Measurements from ENCODE around the gene DGKD.
"Not testable (repeated sequence)": the region's sequence is repeated elsewhere in the genome, so short reads cannot be mapped to it uniquely, and the experiment has no call there.

The DGKD gene

GRCh38 chr2:233353769-233354499 lies at the start of gene DGKD:
Gene DGKD, plus strand, starts transcription at chr2:233354494. Its CDS starts 25 bp downstream, at chr2:233354519.
- DNase-seq (ENCODE audit: low read depth in 1 of 2, low spot score in 1 of 2), result peak; percentile 54 to 67

GRCh38 chr2:233307565-233307964 lies 46.7 kb upstream of the DGKD start, which contains the start of gene SAG:
Gene SAG, plus strand, starts transcription at chr2:233307816. Its CDS starts 1,374 bp downstream, at chr2:233309190.
- DNase-seq (ENCODE audit: low read depth in 1 of 2, low spot score in 1 of 2), result no peak

GRCh38 chr2:233311241-233311926 lies 42.9 kb upstream of the DGKD start:
- no peak for DNase-seq (ENCODE audit: low read depth in 1 of 2, low spot score in 1 of 2)

GRCh38 chr2:233312874-233313273 lies 41.4 kb upstream of the DGKD start:
- DNase-seq (ENCODE audit: low read depth in 1 of 2, low spot score in 1 of 2), result no peak

GRCh38 chr2:233314180-233314925 lies 39.9 kb upstream of the DGKD start:
- no peak for DNase-seq (ENCODE audit: low read depth in 1 of 2, low spot score in 1 of 2)

- no peak for DNase-seq (ENCODE audit: low read depth in 1 of 2, low spot score in 1 of 2)
Measured at GRCh38 chr2:233317196-233317943, 36.9 kb upstream of the DGKD start.

GRCh38 chr2:233319256-233319655 lies 35.0 kb upstream of the DGKD start:
- DNase-seq (ENCODE audit: low read depth in 1 of 2, low spot score in 1 of 2), result no peak

GRCh38 chr2:233320470-233320869 lies 33.8 kb upstream of the DGKD start:
- no peak for DNase-seq (ENCODE audit: low read depth in 1 of 2, low spot score in 1 of 2)

- no peak for DNase-seq (ENCODE audit: low read depth in 1 of 2, low spot score in 1 of 2)
Measured at GRCh38 chr2:233321166-233321565, 33.1 kb upstream of the DGKD start.

GRCh38 chr2:233323851-233324250 lies 30.4 kb upstream of the DGKD start:
- no peak for DNase-seq (ENCODE audit: low read depth in 1 of 2, low spot score in 1 of 2)

GRCh38 chr2:233325256-233325655 lies 29.0 kb upstream of the DGKD start:
- DNase-seq (ENCODE audit: low read depth in 1 of 2, low spot score in 1 of 2), result no peak

- no peak for DNase-seq (ENCODE audit: low read depth in 1 of 2, low spot score in 1 of 2)
Measured at GRCh38 chr2:233325814-233326213, 28.5 kb upstream of the DGKD start.

- no peak for DNase-seq (ENCODE audit: low read depth in 1 of 2, low spot score in 1 of 2)
Measured at GRCh38 chr2:233326500-233326899, 27.8 kb upstream of the DGKD start.

GRCh38 chr2:233328922-233329321 lies 25.4 kb upstream of the DGKD start:
- no peak for DNase-seq (ENCODE audit: low read depth in 1 of 2, low spot score in 1 of 2)

GRCh38 chr2:233329489-233330135 lies 24.7 kb upstream of the DGKD start:
- DNase-seq (ENCODE audit: low read depth in 1 of 2, low spot score in 1 of 2), result no peak

- peak; percentile 33 to 61 for DNase-seq (ENCODE audit: low read depth in 1 of 2, low spot score in 1 of 2)
Measured at GRCh38 chr2:233331536-233331935, 22.8 kb upstream of the DGKD start.

- no peak for DNase-seq (ENCODE audit: low read depth in 1 of 2, low spot score in 1 of 2)
Measured at GRCh38 chr2:233332125-233332524, 22.2 kb upstream of the DGKD start.

GRCh38 chr2:233334915-233335314 lies 19.4 kb upstream of the DGKD start:
- DNase-seq (ENCODE audit: low read depth in 1 of 2, low spot score in 1 of 2), result no peak

- not testable (repeated sequence) for DNase-seq (ENCODE audit: low read depth in 1 of 2, low spot score in 1 of 2)
Measured at GRCh38 chr2:233336091-233336490, 18.2 kb upstream of the DGKD start.

- no peak for DNase-seq (ENCODE audit: low read depth in 1 of 2, low spot score in 1 of 2)
Measured at GRCh38 chr2:233336541-233336940, 17.8 kb upstream of the DGKD start.

GRCh38 chr2:233338046-233338445 lies 16.2 kb upstream of the DGKD start:
- DNase-seq (ENCODE audit: low read depth in 1 of 2, low spot score in 1 of 2), result no peak

All from activated CD4-positive, alpha-beta T cell treated with anti-CD3 and anti-CD28 coated beads, Interleukin-2, amount 50 U/mL, for 24 hours (primary cell).